Fibroblast of lung (primary cell): ENCODE data around the gene ARFGAP1.

Experiments used
- CTCF ChIP-seq, 2 donors: IDR thresholded peaks in 1 of 2; conservative IDR thresholded peaks in 1 of 2; 1 replicate in 1 of 2; 2 replicates in 1 of 2; pipeline ENCODE4 v1.5.1; 2011 to 2012; ENCODE audit warnings: low read length in 2 of 2, control low read depth in 1 of 2, inconsistent platforms in 1 of 2, low read depth in 1 of 2, mild to moderate bottlenecking in 1 of 2
- EZH2 ChIP-seq: IDR thresholded peaks from 2 replicates; pipeline ENCODE4 v1.5.1; 2012; ENCODE audit warnings: low read length, control low read depth, mild to moderate bottlenecking; ENCODE audit errors: missing control alignments

DNA sequence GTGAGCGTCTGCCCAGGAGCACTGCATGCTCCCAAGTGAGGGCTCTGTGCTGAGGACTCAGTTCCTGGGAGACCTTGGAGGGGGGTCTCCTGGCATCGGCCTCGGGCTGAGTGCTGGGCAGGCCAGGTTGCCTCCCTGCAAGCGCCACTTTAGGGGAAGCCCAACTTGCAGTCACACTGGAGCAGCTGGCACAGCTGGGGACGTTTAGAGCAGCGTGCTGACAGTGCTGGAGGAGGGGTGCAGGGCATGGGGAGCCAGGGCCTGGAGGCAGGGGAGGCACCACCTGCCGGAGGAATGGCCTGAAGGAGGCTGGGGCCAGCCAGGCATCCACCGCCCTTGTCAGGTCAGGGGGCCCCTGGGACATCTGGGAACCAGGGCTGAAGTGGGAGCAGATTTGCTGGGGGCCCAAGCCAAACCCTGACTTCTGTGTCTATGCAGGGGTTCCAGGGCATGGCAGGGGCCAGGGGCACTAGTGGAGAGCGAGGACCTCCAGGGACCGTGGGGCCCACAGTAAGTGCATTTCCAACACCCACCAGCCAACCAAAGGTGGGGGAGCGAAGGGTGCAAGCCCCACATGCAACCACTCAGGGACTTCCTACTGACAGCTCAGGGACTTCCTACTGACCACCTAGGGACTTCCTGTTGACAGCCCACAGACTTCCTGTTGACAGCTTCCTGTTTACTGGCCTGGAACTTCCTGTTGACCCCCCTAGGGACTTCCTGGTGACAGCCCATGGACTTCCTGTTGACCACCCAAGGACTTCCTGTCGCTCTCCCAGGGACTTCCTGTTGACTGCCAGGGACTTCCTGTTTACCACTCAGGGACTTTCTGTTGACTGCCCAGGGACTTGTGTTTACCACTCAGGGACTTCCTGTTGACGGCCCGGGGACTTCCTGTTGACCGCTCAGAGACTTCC lies 54.0 kb downstream of the ARFGAP1 start:
- TF ChIP-seq EZH2 (no peak), CTCF (conservative IDR thresholded peaks at IDR 0.05 in 1 of 2, IDR thresholded peaks at IDR 0.05 in 1 of 2; ENCODE audit: low read depth in 1 of 2, low read length in 2 of 2) (no peak)
